ENCODE data around the gene CD34.

The CD34 gene

GRCh38 chr1:207853372-207853757 is 57.6 kb downstream of the CD34 start:
- DNase-seq (ENCODE audit: low read depth), result no peak

DNA sequence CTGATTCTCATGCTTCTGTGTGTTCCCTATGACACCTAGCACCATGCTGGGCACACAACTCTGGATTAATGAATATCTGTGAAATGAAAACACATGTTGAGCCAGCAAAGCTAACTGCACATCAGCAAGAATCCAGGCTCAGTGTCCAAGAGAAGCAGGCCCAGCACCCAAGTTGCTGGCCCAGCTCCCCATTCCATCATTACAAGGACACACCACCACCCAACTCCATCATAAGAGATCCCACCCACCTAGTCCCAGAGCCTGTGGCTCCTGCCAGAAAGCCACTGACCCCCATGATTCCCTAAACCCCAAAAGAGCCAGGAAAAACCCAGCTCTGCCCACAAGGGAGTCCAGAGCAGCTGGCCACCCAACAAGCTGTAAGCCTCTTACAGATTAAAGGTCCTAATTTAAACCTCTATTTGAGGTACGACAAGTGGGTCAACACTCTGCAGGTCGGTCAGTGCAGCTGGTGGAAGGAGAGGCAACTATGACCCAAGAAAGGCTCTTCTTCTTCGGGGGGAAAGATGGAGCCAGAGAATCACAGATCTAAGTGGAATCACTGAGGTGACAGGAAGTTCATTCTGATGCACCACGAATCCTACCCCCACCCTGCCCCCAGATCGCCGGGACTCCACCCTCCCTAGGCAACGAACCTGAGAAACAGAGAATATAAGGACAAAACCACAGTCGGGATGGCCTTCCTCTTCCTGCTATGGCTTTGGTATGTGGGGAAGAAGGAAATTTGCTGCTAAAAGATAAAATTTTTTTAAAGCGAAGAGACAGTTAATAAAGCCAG is 58.2 kb downstream of the CD34 start:
- DNase-seq (ENCODE audit: low read depth), result no peak

DNA sequence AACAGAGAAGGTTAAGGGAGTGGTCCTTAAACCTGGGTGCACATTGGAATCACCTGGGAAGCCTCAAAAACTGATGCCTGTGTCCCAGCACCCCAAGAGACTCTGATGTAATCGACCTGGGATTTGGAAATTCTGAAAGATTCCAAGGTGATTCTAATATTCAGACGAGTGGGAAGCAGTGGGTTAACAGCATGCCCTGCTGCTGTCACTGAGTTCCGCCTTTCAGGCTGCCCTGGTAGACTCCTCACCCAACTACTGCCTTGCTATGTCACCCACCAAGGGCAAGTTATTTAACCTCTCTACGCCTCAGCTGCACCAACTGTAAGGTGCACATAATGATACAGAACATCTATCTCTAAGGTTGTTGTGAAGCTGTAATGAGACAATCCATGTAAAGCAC is 59.2 kb downstream of the CD34 start:
- DNase-seq (ENCODE audit: low read depth), result no peak

- no peak for DNase-seq (ENCODE audit: low read depth)
These were observed 60.1 kb downstream of the CD34 start for GRCh38 chr1:207850621-207851407.

DNA sequence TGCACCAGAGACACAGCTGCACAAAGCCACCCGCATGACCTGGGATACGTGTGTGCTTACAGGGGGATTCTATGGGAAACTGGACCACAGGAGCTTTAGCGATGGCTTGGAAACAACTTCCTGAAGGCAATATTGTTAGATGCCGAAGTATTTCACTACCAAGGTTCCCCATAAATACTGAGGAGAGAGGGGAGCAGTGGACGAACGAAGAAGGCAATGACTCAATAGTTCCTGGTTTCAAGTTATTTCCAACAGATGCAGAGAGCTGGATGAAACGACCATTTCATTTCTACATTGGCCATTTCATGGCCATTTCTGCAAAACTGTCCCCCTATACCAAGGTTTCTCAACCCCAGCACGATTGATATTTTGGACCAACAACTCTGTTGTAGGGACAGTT is 61.3 kb downstream of the CD34 start:
- DNase-seq (ENCODE audit: low read depth), result no peak

GRCh38 chr1:207849016-207849415 is 61.9 kb downstream of the CD34 start:
- no peak for DNase-seq (ENCODE audit: low read depth)

DNA sequence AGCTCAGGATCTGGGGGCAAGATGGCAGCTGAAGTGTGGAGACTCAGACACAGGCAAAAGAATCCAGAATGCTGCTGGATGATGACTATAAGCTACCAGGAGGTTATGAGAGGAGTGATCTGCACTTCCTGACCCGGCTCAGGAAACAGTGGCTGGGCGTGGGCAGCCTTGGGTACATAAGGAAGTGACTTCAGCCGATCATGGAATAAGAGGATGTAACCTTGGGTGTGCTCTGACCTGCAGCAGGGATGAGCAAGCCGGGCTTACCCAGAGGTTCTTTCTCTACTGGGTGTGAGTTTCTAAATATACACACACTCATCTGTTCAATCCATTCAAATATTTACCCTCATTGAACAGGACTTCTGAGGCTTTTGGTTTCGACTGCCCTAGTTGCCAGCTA is 62.7 kb downstream of the CD34 start:
- DNase-seq (ENCODE audit: low read depth), result no peak

DNA sequence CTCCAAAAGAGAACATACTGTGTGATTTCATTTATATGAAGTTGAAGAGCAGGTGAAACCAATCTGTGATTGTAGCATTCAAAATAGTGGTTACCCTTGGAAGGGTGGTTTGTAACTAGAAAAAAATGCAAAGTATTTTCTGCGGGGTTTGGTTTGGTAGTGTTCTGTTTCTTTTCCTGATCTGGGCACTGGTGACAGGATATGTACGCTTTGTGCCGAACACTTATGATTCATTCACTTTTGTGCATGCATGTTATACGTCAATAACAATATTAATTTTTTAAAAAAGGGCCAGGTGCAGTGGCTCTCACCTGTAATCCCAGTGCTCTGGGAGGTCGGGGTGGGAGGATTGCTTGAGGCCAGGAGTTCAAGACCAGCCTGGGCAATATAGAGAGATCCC is 63.8 kb downstream of the CD34 start:
- no peak for DNase-seq (ENCODE audit: low read depth)

DNA sequence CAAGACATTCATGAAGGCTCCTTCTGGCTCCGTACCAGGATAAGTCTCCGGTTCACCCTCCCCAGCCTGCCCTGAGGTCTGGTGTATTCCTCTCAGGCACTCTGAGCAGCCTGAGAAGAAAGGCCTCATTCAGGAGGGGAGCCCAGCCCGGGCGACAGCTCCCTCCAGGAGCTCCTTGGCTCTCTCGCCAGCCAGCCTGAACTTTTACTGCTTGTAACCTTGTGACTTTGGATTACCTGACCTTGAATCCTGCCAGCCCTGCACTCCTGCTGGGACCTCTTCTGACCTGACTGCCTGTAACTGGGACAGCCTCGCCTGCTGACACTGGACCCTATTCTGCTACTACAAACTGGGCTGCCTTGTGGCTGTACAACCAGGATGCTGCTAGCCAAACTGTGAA is 65.8 kb downstream of the CD34 start:
- no peak for DNase-seq (ENCODE audit: low read depth)

DNA sequence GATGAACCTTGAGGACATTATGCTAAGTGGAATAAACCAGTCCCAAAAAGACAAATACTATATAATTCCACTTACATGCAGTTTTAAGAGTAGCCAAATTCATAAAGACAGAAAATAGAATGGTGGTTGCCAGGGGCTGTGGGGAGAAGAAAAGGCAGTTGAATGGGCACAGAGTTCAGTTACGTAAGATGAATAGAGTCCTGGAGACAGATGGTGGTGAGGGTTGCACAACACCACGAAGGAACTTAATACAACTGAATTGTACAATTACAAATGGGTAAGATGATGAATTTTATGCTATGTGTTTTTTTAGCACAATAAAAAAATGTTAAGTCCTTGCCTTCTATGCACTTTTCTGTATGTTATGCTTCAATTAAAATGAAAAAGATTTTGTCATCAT is 66.6 kb downstream of the CD34 start:
- DNase-seq (ENCODE audit: low read depth), result no peak

DNA sequence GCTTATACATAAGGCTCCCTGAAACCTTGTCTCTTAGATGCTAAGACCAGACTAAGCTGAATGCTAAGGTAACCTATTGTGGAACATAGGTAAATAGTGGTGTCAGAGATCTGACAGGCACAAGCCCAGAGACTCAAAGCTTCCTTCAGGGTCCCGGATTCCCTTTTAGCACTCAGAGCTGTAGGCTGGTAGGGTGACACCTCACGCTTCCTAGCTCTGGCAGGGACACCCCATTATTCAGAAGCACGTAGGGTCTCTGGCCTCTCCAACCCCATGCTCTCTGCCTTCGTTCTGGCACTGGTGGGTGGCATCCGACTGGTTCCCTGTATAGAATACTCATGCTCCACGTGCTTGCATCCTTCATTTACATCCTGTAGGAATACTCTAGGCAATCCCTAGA is 68.4 kb downstream of the CD34 start:
- DNase-seq (ENCODE audit: low read depth), result no peak

GRCh38 chr1:207841901-207842300 is 69.0 kb downstream of the CD34 start:
- no peak for DNase-seq (ENCODE audit: low read depth)

DNA sequence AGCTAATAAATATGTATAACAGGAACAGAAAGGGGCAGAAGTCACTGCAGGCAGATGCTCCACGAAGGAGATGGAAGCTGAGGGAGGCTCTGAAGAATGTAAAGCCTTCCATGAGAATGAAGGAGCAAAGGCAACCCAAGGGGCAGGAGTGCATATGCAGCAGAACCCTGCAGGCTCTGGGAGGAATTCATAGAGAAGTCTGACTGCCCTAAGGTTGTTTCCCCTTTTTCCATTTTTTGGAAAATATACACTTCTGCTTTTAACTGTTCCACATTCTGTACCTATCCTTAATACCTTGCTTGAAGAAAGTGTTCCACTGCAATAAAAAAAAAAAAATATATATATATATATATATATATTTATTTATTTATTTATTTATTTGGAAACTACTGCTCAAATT is 69.6 kb downstream of the CD34 start:
- DNase-seq (ENCODE audit: low read depth), result no peak

DNA sequence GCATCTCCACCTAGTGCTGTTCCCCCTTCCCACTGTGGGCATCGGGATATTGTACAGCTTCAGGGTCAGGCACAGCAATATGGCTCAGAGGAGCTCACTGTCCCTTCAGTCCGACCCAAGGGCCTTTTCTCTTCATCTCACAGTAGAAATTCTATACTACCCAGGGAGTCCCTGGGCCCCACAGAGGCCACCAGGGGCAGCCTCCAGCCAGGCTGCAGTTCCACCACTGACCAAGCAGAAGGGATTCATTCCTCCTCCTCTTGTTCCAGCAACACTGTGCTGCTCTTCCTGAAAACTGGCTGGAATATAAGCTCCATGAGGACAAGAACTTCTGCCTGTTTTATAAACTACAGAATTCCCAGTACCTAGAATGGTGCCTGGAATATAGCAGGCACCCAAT is 70.5 kb downstream of the CD34 start:
- DNase-seq (ENCODE audit: low read depth), result no peak

GRCh38 chr1:207839083-207839413 is 71.9 kb downstream of the CD34 start:
- no peak for DNase-seq (ENCODE audit: low read depth)

DNA sequence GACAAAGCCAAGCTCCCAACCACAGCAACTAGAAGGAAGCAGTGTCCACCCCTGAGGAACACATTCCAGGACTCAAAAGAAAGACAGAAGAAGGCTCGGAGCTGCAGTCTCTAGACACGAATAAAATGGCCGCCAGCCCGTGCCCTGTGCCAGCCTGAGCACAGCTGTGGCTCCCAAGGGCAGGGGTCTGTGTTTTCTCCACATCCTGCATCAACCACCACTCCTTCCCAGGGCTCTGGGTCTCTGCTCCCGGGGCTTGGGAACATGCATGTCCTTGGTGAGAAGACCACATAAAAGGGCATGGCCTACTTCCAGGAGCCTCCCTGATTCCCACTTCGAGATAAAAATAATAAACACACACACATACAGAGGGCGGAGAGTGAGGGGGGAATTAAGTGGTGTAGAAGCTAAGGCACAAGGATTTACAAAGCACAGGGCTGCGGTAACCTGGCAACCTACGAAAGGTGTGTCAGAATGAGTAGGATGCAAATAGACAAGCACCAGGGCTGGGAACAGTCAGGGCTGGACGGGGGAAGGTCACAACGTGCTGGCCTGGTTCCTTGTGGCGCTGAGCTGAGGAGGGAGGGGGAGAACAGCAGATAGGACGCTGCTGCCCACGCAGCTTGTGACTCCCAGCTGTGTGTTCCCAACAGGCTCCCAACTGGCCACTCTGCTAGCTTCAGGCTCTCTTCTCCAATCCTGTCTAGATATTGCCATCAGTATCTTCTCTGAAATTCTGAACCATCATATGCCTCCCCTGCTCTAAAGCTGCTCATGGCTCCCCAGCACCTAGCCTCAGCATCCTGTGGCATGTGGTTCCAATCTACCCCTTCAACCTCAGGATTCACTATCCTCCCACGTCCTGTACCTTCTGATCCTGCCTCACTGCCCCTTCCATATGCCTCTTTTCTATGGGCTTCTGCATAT is 72.5 kb downstream of the CD34 start:
- no peak for DNase-seq (ENCODE audit: low read depth)

DNA sequence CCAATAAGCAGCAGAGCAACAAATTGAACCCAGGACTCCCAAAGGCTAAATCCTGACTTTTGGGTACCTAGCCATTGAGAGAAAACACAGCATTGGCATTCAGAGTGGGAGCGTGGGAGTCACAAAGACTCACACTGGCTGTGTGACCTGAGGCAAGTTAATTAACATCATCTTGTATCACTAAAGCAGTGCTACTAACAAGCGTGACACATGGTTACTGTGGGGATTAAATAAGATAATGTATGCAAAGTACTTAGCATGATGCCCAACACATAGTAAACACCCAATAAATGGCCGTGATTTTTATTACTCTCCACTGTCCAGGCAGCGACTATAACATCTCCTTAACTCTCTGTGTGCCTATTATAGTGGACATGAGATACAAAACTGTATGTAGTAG is 73.3 kb downstream of the CD34 start:
- DNase-seq (ENCODE audit: low read depth), result no peak

- no peak for DNase-seq (ENCODE audit: low read depth)
These were observed 74.2 kb downstream of the CD34 start for GRCh38 chr1:207836591-207837347.

GRCh38 chr1:207835958-207836357 is 75.0 kb downstream of the CD34 start:
- no peak for DNase-seq (ENCODE audit: low read depth)

- no peak for DNase-seq (ENCODE audit: low read depth)
These were observed 76.8 kb downstream of the CD34 start for GRCh38 chr1:207833956-207834660.

GRCh38 chr1:207833381-207833780 is 77.5 kb downstream of the CD34 start:
- no peak for DNase-seq (ENCODE audit: low read depth)
